ENCODE results near the gene LRIG3.
A peak's percentile ranks its signal among the peaks of the same experiment; 100 is the strongest.

The LRIG3 gene

DNA sequence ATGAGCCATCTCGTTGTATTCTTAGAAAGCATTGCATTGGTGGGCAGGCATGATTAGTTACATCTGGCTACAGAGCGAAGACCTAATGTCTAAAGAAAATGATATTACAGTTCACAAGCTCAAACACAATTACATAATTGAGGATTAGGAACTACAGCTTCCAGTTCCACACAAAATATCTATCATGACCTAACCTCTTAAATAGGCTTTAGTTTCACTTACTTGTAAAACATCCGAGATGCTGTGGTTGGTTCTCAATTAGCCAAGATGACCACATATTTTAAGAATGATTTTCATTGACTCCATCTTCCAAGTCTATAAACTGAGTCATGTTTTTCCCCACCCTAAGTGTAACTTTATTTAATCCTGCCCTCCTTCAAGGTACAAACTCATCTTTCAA lies 69.5 kb downstream of the LRIG3 start:
- DNase-seq = peak; percentile 20

DNA sequence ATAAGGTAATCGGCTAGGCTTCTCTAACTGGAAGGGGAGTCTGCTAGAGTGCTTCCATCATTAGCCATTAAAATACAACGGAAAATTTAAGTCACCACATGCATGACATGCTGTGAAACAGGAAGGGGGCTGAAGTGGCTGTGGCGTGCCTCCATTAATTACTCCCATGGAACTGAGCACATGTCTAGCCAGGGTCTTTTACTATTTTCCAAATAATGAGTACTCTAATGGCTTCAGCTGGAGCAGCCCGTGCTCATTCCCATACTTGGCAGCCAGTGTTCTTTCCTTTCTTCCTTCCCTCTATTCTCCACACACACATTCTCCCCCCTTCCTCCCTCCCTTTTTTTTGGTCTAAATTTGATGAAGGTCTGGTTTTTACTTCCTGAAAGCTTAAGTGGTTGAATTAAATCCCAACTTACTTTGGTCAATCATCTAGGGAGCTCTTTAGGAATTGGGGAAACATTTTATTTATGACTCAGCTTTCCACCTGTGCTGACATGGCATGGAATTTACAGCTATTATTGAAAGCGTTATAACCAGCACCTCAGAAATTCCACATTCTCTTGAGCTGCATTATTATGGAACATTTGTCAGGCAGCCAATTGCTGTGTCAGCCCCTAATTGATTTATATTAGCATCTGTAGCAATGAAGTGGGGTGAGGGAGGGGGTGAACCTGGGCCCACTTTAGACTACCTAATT lies 72.3 kb downstream of the LRIG3 start:
- DNase-seq = peak; percentile 46

DNA sequence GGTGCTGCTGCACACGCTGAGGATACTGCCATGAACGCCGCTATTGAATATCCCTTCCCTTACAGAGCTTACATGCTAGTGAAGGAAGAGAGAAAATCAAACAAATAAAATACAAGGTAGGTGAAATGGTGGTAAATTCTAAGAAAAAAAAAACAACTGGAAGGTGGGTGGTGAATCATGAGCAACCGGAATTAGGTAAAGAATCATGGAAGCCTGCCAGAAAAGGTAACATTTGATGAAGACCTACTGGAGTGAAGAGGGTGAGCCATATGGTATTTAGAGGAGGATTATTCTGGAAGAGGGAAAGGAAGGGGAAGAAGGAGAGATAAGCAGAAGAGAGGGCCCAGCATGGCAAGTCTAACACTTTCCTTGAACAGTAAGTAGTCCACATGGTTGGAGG lies 76.1 kb downstream of the LRIG3 start:
- no peak for DNase-seq

DNA sequence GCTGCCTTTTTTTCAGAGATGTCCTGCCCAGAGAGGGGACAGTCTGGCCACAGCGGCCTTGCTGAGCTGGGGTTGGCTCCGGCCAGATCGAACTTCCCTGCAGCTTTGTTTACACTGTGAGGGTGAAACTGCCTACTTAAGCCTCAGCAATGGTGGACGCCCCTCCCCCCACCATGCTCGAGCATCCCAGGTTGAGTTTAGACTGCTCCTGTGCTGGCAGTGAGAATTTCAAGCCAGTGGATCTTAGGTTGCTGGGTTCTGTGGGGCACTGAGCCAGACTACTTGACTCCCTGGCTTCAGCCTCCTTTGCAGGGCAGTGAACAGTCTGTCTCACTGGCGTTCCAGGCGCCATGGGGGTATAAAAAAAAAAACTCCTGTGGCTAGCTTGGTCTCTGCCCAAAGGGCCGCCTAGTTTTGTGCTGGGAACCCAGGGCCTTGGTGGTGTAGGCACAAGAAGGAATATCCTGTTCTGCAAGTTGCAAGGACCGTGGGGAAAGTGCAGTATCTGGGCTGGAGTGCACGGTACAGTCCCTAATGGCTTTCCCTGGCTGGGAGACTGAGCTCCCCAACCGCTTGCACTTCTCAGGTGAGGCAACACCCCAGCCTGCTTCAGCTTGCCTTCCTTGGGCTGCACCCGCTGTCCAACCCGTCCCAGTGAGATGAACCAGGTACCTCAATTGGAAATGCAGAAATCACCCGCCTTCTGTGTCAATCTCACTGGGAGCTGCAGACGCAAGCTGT lies 79.1 kb downstream of the LRIG3 start:
- DNase-seq = no peak

DNA sequence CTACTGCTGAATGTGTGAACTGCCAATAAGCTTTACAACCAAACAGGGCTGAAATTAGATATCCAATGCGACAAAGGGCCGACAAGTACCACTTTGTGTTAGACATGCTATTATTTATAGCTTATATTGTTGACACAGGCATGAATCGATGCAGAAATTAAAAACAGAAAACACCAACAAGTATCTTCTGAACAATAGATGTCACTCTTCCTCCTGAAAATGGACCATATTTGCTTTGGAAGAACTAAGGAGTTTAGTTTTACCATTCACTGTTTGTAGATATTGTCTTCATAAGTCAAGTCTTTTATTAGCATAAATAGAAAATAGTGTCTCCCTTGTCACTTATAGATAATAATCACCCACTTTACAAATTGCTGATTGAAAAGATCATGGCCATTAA lies 86.5 kb downstream of the LRIG3 start:
- DNase-seq = no peak

DNA sequence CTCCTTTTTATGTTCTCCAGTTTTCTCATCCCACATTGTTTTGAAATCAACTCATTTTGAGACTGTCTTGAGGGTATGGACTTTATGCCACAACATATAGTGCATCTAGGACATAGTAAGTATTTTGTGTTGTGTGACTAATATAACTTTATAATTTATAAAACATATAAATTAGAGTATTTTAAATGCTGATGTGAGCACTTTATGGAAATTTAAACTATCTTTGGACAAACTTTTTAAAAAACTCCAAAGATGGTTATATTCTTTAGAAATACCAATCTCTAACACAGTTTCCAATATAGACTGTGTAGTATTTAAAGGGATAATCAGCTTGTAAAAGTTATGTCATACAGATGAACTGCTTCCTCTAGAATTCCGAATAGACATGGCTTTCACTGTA lies 87.4 kb downstream of the LRIG3 start:
- DNase-seq = no peak

All from fibroblast of upper back skin (primary cell).